H1 (cell line): Measurements from ENCODE around the gene CELA2A. TPM values are rescaled to one million over a fixed set of nuclear protein-coding genes. Genes with fewer than 3 reads are reported as not detected.
"Not testable (repeated sequence)": the region's sequence is repeated elsewhere in the genome, so short reads cannot be mapped to it uniquely, and the experiment has no call there.

Experiments used
- CTCF ChIA-PET: fragments of 300-600 bp; sonication (Branson Sonifier 250); formaldehyde crosslinking; loops from one replicate; lab custom pipeline; 2021; ENCODE audit not compliant: partially characterized antibody; lab: Charles Lee
- POLR2A ChIA-PET: fragments of 300-600 bp; sonication (Branson Sonifier 250); formaldehyde crosslinking; loops from one replicate; lab custom pipeline; 2021; ENCODE audit warnings: inconsistent platforms; ENCODE audit not compliant: partially characterized antibody; lab: Charles Lee
- DNase-seq, 2 experiments: peaks; one replicate each; pipeline versions ENCODE4 v3.0.0 to v3.0.0-alpha.2; 2010 to 2022; ENCODE audit warnings: low spot score in 2 of 2, low read depth in 1 of 2, mixed read lengths in 1 of 2
- FAIRE-seq: peaks from 2 replicates; lab custom pipeline; 2011; peaks lifted over from hg19 to GRCh38; lab: Jason Lieb, UNC
- H2AFZ ChIP-seq: 2 replicates; pipeline ENCODE4 v1.8.1; 2012; ENCODE audit warnings: low read length, inconsistent platforms
- H2AK5ac ChIP-seq: 2 replicates; pipeline ENCODE4 v1.6.1; 2013; ENCODE audit warnings: low read depth, low read length
- H2BK120ac ChIP-seq: replicated peaks from 2 replicates; pipeline ENCODE3; 2013; ENCODE audit warnings: low read depth, low read length, inconsistent platforms
- H2BK12ac ChIP-seq: 2 replicates; pipeline ENCODE4 v1.6.1; 2013; ENCODE audit warnings: low read depth, low read length
- H2BK15ac ChIP-seq: 2 replicates; pipeline ENCODE4 v1.6.1; 2013; ENCODE audit warnings: low read length
- H2BK20ac ChIP-seq: 2 replicates; pipeline ENCODE4 v1.6.1; 2013; ENCODE audit warnings: low read length
- H2BK5ac ChIP-seq: 2 replicates; pipeline ENCODE4 v1.6.1; 2013; ENCODE audit warnings: low read depth, low read length
- H3K14ac ChIP-seq: 2 replicates; pipeline ENCODE4 v1.6.1; 2013; ENCODE audit warnings: inconsistent platforms; ENCODE audit not compliant: insufficient read length
- H3K18ac ChIP-seq: 2 replicates; pipeline ENCODE4 v1.6.1; 2013; ENCODE audit warnings: low read length; ENCODE audit errors: extremely low read depth
- H3K23ac ChIP-seq: 2 replicates; pipeline ENCODE4 v1.6.1; 2013; ENCODE audit warnings: inconsistent platforms; ENCODE audit not compliant: insufficient read length
- H3K23me2 ChIP-seq: 2 replicates; pipeline ENCODE4 v1.6.1; 2013; ENCODE audit warnings: low read depth, low read length
- H3K27ac ChIP-seq: 2 replicates; pipeline ENCODE4 v1.6.1; 2011; ENCODE audit warnings: low read depth, low read length, inconsistent platforms
- H3K27me3 ChIP-seq, 4 experiments: replicated peaks in 1 of 4; 1 replicate in 1 of 4; 2 replicates in 3 of 4; pipeline versions ENCODE4 v1.6.1 to v1.8.1; 2011 to 2013; ENCODE audit warnings: low read length in 3 of 4, mild to moderate bottlenecking in 3 of 4, inconsistent platforms in 2 of 4, mixed read lengths in 2 of 4, moderate library complexity in 1 of 4; ENCODE audit not compliant: control insufficient read depth in 3 of 4, insufficient read depth in 3 of 4; ENCODE audit errors: extremely low read depth in 1 of 4
- H3K36me3 ChIP-seq, 4 experiments: 2 replicates each; pipeline versions ENCODE4 v1.6.1 to v1.8.1; 2011 to 2013; ENCODE audit warnings: mild to moderate bottlenecking in 4 of 4, low read length in 3 of 4, moderate library complexity in 2 of 4, control low read depth in 1 of 4, inconsistent platforms in 1 of 4; ENCODE audit not compliant: insufficient read depth in 4 of 4, control insufficient read depth in 2 of 4
- H3K4ac ChIP-seq: replicated peaks from 2 replicates; pipeline ENCODE3; 2013; ENCODE audit warnings: low read length, low read depth, mixed read lengths, inconsistent platforms; ENCODE audit not compliant: insufficient read length
- H3K4me1 ChIP-seq, 4 experiments: replicated peaks in 1 of 4; 1 replicate in 1 of 4; 2 replicates in 3 of 4; pipeline versions ENCODE4 v1.6.1 to v1.8.1; 2011 to 2013; ENCODE audit warnings: low read length in 3 of 4, inconsistent platforms in 2 of 4, mixed read lengths in 1 of 4; ENCODE audit not compliant: insufficient read depth in 4 of 4, control insufficient read depth in 3 of 4
- H3K4me2 ChIP-seq, 2 experiments: 2 replicates each; pipeline versions ENCODE4 v1.6.1 to v1.8.1; 2011 to 2013; ENCODE audit warnings: low read depth in 2 of 2, low read length in 2 of 2, control low read depth in 1 of 2, inconsistent platforms in 1 of 2, mild to moderate bottlenecking in 1 of 2; ENCODE audit not compliant: insufficient read depth in 1 of 2
- H3K4me3 ChIP-seq, 4 experiments: fragments of 200-600, 300-600 bp in 1 of 4; sonication (generic), shearing (Covaris generic), sonication (Bioruptor Twin) in 1 of 4; 2 replicates each; pipeline versions ENCODE4 v1.5.1 to v1.8.1; 2011 to 2016; ENCODE audit warnings: low read length in 4 of 4, low read depth in 3 of 4, control low read depth in 2 of 4, inconsistent platforms in 2 of 4, mild to moderate bottlenecking in 2 of 4, mixed read lengths in 1 of 4, moderate library complexity in 1 of 4; ENCODE audit not compliant: insufficient read depth in 2 of 4; ENCODE audit errors: extremely low read depth in 1 of 4
- H3K56ac ChIP-seq: replicated peaks from 2 replicates; pipeline ENCODE3; 2013; ENCODE audit warnings: low read depth, mild to moderate bottlenecking, mixed read lengths, low read length, inconsistent platforms; ENCODE audit not compliant: insufficient read length
- H3K79me1 ChIP-seq: 2 replicates; pipeline ENCODE4 v1.6.1; 2013; ENCODE audit warnings: low read depth, low read length, control low read depth
- H3K79me2 ChIP-seq, 2 experiments: 2 replicates each; pipeline versions ENCODE4 v1.6.1 to v1.8.1; 2012 to 2013; ENCODE audit warnings: low read length in 2 of 2, mild to moderate bottlenecking in 2 of 2, inconsistent platforms in 1 of 2; ENCODE audit not compliant: insufficient read depth in 2 of 2, control insufficient read depth in 1 of 2
- H3K9ac ChIP-seq, 4 experiments: replicated peaks in 1 of 4; 1 replicate in 1 of 4; 2 replicates in 3 of 4; pipeline versions ENCODE4 v1.6.1 to v1.8.1; 2011 to 2013; ENCODE audit warnings: low read depth in 3 of 4, low read length in 3 of 4, control low read depth in 2 of 4, mild to moderate bottlenecking in 2 of 4, moderate library complexity in 2 of 4, inconsistent platforms in 1 of 4; ENCODE audit errors: extremely low read depth in 1 of 4
- H3K9me3 ChIP-seq, 2 experiments: 2 replicates each; pipeline versions ENCODE4 v1.6.1 to v1.8.1; 2012 to 2013; ENCODE audit warnings: mild to moderate bottlenecking in 2 of 2, moderate library complexity in 2 of 2, control low read depth in 1 of 2, inconsistent platforms in 1 of 2, low read depth in 1 of 2, low read length in 1 of 2, mixed read lengths in 1 of 2; ENCODE audit not compliant: insufficient read depth in 2 of 2
- H4K20me1 ChIP-seq, 2 experiments: replicated peaks in 1 of 2; 2 replicates each; pipeline versions ENCODE3 to v1.8.1; 2011 to 2013; ENCODE audit warnings: inconsistent platforms in 2 of 2, low read length in 2 of 2, mild to moderate bottlenecking in 1 of 2; ENCODE audit not compliant: insufficient read depth in 2 of 2, control insufficient read depth in 1 of 2
- H4K5ac ChIP-seq: 2 replicates; pipeline ENCODE4 v1.6.1; 2013; ENCODE audit warnings: low read length, low read depth, mixed read lengths, inconsistent platforms; ENCODE audit not compliant: insufficient read length
- H4K8ac ChIP-seq: 2 replicates; pipeline ENCODE4 v1.8.0; 2013; ENCODE audit warnings: mild to moderate bottlenecking, moderate library complexity, low read length, inconsistent platforms; ENCODE audit not compliant: insufficient read depth; ENCODE audit errors: extremely low read depth
- H4K91ac ChIP-seq: replicated peaks from 2 replicates; pipeline ENCODE3; 2013; ENCODE audit warnings: low read length, mixed read lengths, inconsistent platforms; ENCODE audit not compliant: insufficient read length
- WGBS, 2 experiments: shearing (Covaris generic) in 1 of 2; methylation state at CpG; one replicate each; pipeline versions ENCODE4 v1.1.6 to v1.1.7; 2013 to 2015; ENCODE audit warnings: low lambda C conversion rate in 2 of 2, mixed read lengths in 2 of 2, inconsistent platforms in 1 of 2, low coverage in 1 of 2, missing lambda C conversion rate in 1 of 2; ENCODE audit not compliant: insufficient replicate concordance in 2 of 2, insufficient coverage in 1 of 2, insufficient read length in 1 of 2; ENCODE audit errors: extremely low coverage in 1 of 2, missing lambda C conversion rate in 1 of 2; 5-methylcytosine and 5-hydroxymethylcytosine counted together
- polyA plus RNA-seq, 7 experiments: library from polyadenylated mRNA; depleted of rRNA in 3 of 7; stranded (reverse) in 5 of 7; unstranded in 2 of 7; fragments of >200 nt in 5 of 7; fragments of 200-250 nt in 2 of 7; gene quantifications; 1 replicate in 5 of 7; 2 replicates in 1 of 7; 4 replicates in 1 of 7; pipeline versions ENCODE4 v1.2.1 to v1.2.3, GENCODE V29; 2011 to 2013; ENCODE audit warnings: missing spikeins in 2 of 7, mixed read lengths in 2 of 7
- total RNA-seq: library from RNA; stranded (reverse); fragmentation: NEBNext Ultra II Directional; extraction: Animal tissue kit (Norgen Biotek cat#: 25700); gene quantifications from 2 replicates; pipeline ENCODE4 v1.2.1, GENCODE V29; 2021

The CELA2A gene
- total and polyA plus RNA-seq, 2 of the 8 experiments (the other 6 are each of a cell fraction or from before 2014, with no cell fraction given) = not detected

DNA sequence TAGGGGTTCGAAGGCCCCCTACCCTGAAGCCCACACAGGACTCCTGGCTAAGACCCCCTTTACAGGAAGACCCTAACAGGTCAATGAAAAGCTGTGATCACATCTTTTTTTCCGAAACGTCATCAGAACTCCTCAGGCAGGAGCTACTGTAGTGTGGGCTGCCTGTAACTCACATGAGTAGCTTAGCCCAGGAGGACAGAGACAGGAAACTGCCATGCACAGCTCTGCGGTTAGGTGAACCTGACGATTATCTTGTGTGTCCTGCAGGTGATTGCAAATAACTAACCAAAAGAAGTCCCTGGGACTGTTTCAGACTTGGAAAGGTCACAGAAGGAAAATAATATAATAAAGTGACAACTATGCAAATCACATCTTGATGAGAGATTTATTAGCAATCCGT lies 15.2 kb downstream of the CELA2A start:
- FAIRE-seq, H3K79me1 ChIP-seq, H3K18ac ChIP-seq, H3K14ac ChIP-seq, H3K23me2 ChIP-seq, H3K4me3 ChIP-seq, H3K56ac ChIP-seq, H3K4me2 ChIP-seq, POLR2A ChIA-PET, DNase-seq, H2AFZ ChIP-seq, H2BK12ac ChIP-seq, H4K91ac ChIP-seq, H2BK5ac ChIP-seq, H2BK20ac ChIP-seq, H3K4ac ChIP-seq, H3K9ac ChIP-seq, H4K8ac ChIP-seq, H2BK120ac ChIP-seq, H2BK15ac ChIP-seq, H3K9me3 ChIP-seq, H4K20me1 ChIP-seq, H3K27me3 ChIP-seq, H3K79me2 ChIP-seq, H3K4me1 ChIP-seq, H4K5ac ChIP-seq, H3K27ac ChIP-seq, H3K23ac ChIP-seq, H2AK5ac ChIP-seq, H3K36me3 ChIP-seq: not testable (repeated sequence)
- CTCF ChIA-PET = interaction anchor here (0.7 to 1.6 kb wide), 3 partner anchors 9 to 72 kb away, joined by 3 to 5 read pairs (median 5); no protein-coding TSS in a partner anchor
- 89% methylated on average over 6 of the region's 6 CpGs; no CpG with 5 or more reads in 1 of the 2 experiments for WGBS, 2 experiments
